K562 (cell line): ENCODE results near the gene CNNM2. TPM values are rescaled to one million over a fixed set of nuclear protein-coding genes. Genes with fewer than 3 reads are reported as not detected.

Source experiments
- CBFA2T2 ChIP-seq: fragments of 450-650 bp; conservative IDR thresholded peaks from 2 replicates; pipeline ENCODE4 v1.6.1; 2017; ENCODE audit warnings: mild to moderate bottlenecking
- CC2D1A ChIP-seq: fragments of 450-650 bp; IDR thresholded peaks from 2 replicates; pipeline ENCODE4 v1.6.1; 2017; ENCODE audit warnings: mild to moderate bottlenecking
- CCNT2 ChIP-seq: IDR thresholded peaks from 2 replicates; pipeline ENCODE4 v1.6.1; 2011; ENCODE audit warnings: borderline replicate concordance, low read depth, mild to moderate bottlenecking, moderate library complexity, mixed read lengths, low read length; ENCODE audit not compliant: insufficient read length; ENCODE audit errors: extremely low read depth
- CTBP1 ChIP-seq: fragments of 450-650 bp; IDR thresholded peaks from 2 replicates; pipeline ENCODE4 v1.6.1; 2016; ENCODE audit warnings: borderline replicate concordance
- CXXC5 ChIP-seq: fragments of 250-450 bp; sonication (Bioruptor Pico); IDR thresholded peaks from 2 replicates; pipeline ENCODE4 v1.8.0; 2022; ENCODE audit warnings: inconsistent platforms, mild to moderate bottlenecking, moderate library complexity
- DIDO1 ChIP-seq: fragments of 450-650 bp; IDR thresholded peaks from 2 replicates; pipeline ENCODE4 v1.6.1; 2016; ENCODE audit warnings: low read depth, missing biosample characterization, missing genetic modification characterization
- FOS ChIP-seq: IDR thresholded peaks from 3 replicates; pipeline ENCODE4 v1.6.1; 2011; ENCODE audit not compliant: insufficient read length; ENCODE audit errors: extremely low read depth
- FOXA1 ChIP-seq: fragments of 450-650 bp; IDR thresholded peaks from 2 replicates; pipeline ENCODE4 v1.6.1; 2016; ENCODE audit warnings: mild to moderate bottlenecking, borderline replicate concordance
- HDAC2 ChIP-seq: fragments of 450-650 bp; IDR thresholded peaks from 2 replicates; pipeline ENCODE4 v1.6.1; 2016; ENCODE audit warnings: mild to moderate bottlenecking
- KDM4B ChIP-seq, 2 experiments: fragments of 450-650 bp in 1 of 2; sonication (generic) in 1 of 2; IDR thresholded peaks; 2 replicates each; pipeline ENCODE4 v1.6.1; 2016 to 2017; ENCODE audit warnings: borderline replicate concordance in 2 of 2, antibody characterized with exemption in 1 of 2, low read depth in 1 of 2, mild to moderate bottlenecking in 1 of 2
- KHSRP ChIP-seq: fragments of 450-650 bp; IDR thresholded peaks from 2 replicates; pipeline ENCODE4 v1.6.1; 2017
- MCM2 ChIP-seq: fragments of 450-650 bp; IDR thresholded peaks from 2 replicates; pipeline ENCODE4 v1.6.1; 2017; ENCODE audit warnings: low read depth, mild to moderate bottlenecking
- MTA1 ChIP-seq: fragments of 450-650 bp; IDR thresholded peaks from 2 replicates; pipeline ENCODE4 v1.6.1; 2017; ENCODE audit warnings: borderline replicate concordance
- NFIC ChIP-seq: fragments of 450-650 bp; IDR thresholded peaks from 2 replicates; pipeline ENCODE4 v1.6.1; 2017; ENCODE audit warnings: mild to moderate bottlenecking, inconsistent platforms
- NR2C2 ChIP-seq, 2 experiments: fragments of 200-800 bp in 1 of 2; sonication (Bioruptor generic) in 1 of 2; sonication (generic) in 1 of 2; formaldehyde crosslinking in 1 of 2; IDR thresholded peaks; 2 replicates each; pipeline versions ENCODE4 v1.6.1 to v1.8.0; 2016 to 2022; ENCODE audit warnings: mild to moderate bottlenecking in 1 of 2, missing compliant biosample characterization in 1 of 2, missing genetic modification characterization in 1 of 2, missing genetic modification reagents in 1 of 2
- PHB2 ChIP-seq: fragments of 450-650 bp; IDR thresholded peaks from 2 replicates; pipeline ENCODE4 v1.6.1; 2017; ENCODE audit warnings: low read depth
- POLR2B ChIP-seq: fragments of 450-650 bp; IDR thresholded peaks from 2 replicates; pipeline ENCODE4 v1.6.1; 2018; ENCODE audit warnings: low read depth; ENCODE audit not compliant: partially characterized antibody
- SMAD4 ChIP-seq: fragments of 250-450 bp; sonication (Bioruptor Pico); conservative IDR thresholded peaks from 2 replicates; pipeline ENCODE4 v1.8.0; 2021; ENCODE audit warnings: inconsistent platforms, mild to moderate bottlenecking, moderate library complexity
- SMARCC2 ChIP-seq: fragments of 450-650 bp; IDR thresholded peaks from 2 replicates; pipeline ENCODE4 v1.6.1; 2017; ENCODE audit warnings: antibody characterized with exemption, moderate library complexity, mild to moderate bottlenecking, low read depth
- SMARCE1 ChIP-seq: fragments of 450-650 bp; IDR thresholded peaks from 2 replicates; pipeline ENCODE4 v1.7.1; 2016; ENCODE audit warnings: mild to moderate bottlenecking
- TAL1 ChIP-seq: fragments of 450-650 bp; IDR thresholded peaks from 2 replicates; pipeline ENCODE4 v1.6.1; 2016; ENCODE audit warnings: mild to moderate bottlenecking
- TOE1 ChIP-seq, 2 experiments: fragments of 450-650 bp in 1 of 2; sonication (generic) in 1 of 2; formaldehyde crosslinking in 1 of 2; IDR thresholded peaks; 2 replicates each; pipeline versions ENCODE4 v1.7.1 to v1.8.0; 2016 to 2022; ENCODE audit warnings: borderline replicate concordance in 2 of 2, mild to moderate bottlenecking in 2 of 2, antibody characterized with exemption in 1 of 2, inconsistent platforms in 1 of 2, low read depth in 1 of 2, missing genetic modification reagents in 1 of 2, moderate library complexity in 1 of 2
- ZKSCAN8 ChIP-seq: fragments of 200-800 bp; sonication (Bioruptor generic); IDR thresholded peaks from 2 replicates; pipeline ENCODE4 v1.6.1; 2016; ENCODE audit warnings: missing genetic modification characterization, missing compliant biosample characterization
- ZNF174 ChIP-seq: fragments of 250-450 bp; sonication (Bioruptor Pico); IDR thresholded peaks from 2 replicates; pipeline ENCODE4 v1.4.0; 2020; ENCODE audit warnings: mild to moderate bottlenecking
- polyA plus RNA-seq, 8 experiments: library from polyadenylated mRNA; depleted of rRNA in 4 of 8; stranded (reverse) in 5 of 8; unstranded in 3 of 8; fragments of >200 nt; fragmentation: Nextera tagmentation in 2 of 8; fragmentation: Illumina TruSeq in 1 of 8; extraction: Ambion mirVana in 2 of 8; extraction: Trizol in 1 of 8; gene quantifications; 2 replicates each; pipeline versions ENCODE4 v1.2.1 to v1.2.3, GENCODE V29; 2011 to 2014; ENCODE audit warnings: inconsistent platforms in 1 of 8, missing spikeins in 1 of 8
- total RNA-seq, 7 experiments: library from RNA; depleted of rRNA in 6 of 7; stranded (reverse); fragments of >200 nt in 6 of 7; fragmentation: Illumina TruSeq in 2 of 7; extraction: Trizol in 2 of 7; gene quantifications; 2 replicates each; pipeline versions ENCODE4 v1.2.1 to v1.2.3, GENCODE V29; 2011 to 2021; ENCODE audit warnings: low replicate concordance in 1 of 7
- TF ChIP-seq, protein P1 (sequence below): sonication (generic); IDR thresholded peaks from 2 replicates; pipeline ENCODE4 v1.6.1; 2016
- TF ChIP-seq, protein P2 (sequence below): fragments of 450-650 bp; formaldehyde crosslinking; IDR thresholded peaks from 2 replicates; pipeline ENCODE4 v1.4.0; 2022; ENCODE audit warnings: missing genetic modification characterization
- TF ChIP-seq, protein P3 (sequence below): fragments of 450-650 bp; IDR thresholded peaks from 2 replicates; pipeline ENCODE4 v1.6.1; 2016; ENCODE audit warnings: missing biosample characterization, missing genetic modification characterization

The CNNM2 gene
- total and polyA plus RNA-seq, 9 of the 15 experiments (the other 6 are each of a cell fraction or from before 2014, with no cell fraction given), result 0.21 to 5.0 (median 1.3) TPM

DNA sequence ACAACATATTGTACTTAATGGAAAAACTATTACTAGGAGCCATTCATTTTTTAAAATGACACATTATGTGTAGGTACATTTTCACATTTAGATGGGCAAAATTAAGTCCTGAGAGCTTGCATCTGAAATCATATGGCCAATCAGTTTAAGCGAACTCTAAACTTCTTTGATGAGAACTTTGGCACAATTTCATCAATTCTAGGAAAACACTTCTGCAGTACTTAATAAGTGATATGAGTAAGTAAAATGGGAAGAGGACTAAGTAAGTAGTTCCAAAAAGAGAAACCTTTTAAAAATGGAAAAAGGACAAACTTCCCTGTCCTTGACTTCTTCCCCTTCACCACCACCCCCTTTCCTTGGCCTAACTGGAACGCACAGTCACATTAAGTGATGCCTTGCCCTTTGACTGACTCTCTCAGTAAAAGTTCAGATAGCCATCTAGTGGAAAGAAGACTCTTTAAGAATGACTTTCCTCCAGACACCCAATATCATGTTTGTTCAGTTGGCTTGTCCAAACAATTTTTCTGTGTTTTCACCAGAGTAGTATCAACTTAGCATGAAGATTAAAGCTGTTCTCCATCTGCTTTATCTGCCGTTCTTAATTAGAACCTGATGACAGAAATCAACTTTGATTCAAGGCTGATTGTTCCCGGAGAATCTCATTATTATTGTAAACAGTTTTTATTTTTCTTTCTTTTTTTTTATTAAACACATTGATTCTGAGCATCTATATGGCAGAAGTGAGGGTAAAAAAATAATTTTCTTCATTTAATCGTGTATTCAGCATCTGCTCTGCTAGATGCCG, 45.1 kb downstream of the CNNM2 start (continued):
- TF ChIP-seq, protein P1, sequence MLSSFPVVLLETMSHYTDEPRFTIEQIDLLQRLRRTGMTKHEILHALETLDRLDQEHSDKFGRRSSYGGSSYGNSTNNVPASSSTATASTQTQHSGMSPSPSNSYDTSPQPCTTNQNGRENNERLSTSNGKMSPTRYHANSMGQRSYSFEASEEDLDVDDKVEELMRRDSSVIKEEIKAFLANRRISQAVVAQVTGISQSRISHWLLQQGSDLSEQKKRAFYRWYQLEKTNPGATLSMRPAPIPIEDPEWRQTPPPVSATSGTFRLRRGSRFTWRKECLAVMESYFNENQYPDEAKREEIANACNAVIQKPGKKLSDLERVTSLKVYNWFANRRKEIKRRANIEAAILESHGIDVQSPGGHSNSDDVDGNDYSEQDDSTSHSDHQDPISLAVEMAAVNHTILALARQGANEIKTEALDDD, result peak; percentile 66
- TF ChIP-seq KHSRP, result 0 out of 2 replicates have a peak, but pooled peaks have one; percentile 34
- no peak for TF ChIP-seq ZKSCAN8 (CRISPR knock-in tag)
- TF ChIP-seq SMAD4, result 0 out of 2 replicates have a peak, but pooled peaks have one; percentile 15
- TF ChIP-seq NFIC, result peak; percentile 43
- TF ChIP-seq CC2D1A, result peak; percentile 52; the same call in 1 of the 2 replicates
- TF ChIP-seq CXXC5 (CRISPR knock-in tag), result 0 out of 2 replicates have a peak, but pooled peaks have one; percentile 29
- peak; percentile 76; the same call in 1 of the 2 replicates for TF ChIP-seq CTBP1
- TF ChIP-seq, protein P2, sequence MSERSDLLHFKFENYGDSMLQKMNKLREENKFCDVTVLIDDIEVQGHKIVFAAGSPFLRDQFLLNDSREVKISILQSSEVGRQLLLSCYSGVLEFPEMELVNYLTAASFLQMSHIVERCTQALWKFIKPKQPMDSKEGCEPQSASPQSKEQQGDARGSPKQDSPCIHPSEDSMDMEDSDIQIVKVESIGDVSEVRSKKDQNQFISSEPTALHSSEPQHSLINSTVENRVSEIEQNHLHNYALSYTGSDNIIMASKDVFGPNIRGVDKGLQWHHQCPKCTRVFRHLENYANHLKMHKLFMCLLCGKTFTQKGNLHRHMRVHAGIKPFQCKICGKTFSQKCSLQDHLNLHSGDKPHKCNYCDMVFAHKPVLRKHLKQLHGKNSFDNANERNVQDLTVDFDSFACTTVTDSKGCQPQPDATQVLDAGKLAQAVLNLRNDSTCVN (CRISPR knock-in tag), result no peak
- peak; percentile 99 for TF ChIP-seq FOXA1
- TF ChIP-seq CBFA2T2, result peak; percentile 80
- peak; percentile 45 for TF ChIP-seq CCNT2
- TF ChIP-seq MTA1, result 0 out of 2 replicates have a peak, but pooled peaks have one; percentile 40
- TF ChIP-seq TOE1 (IDR thresholded peaks at IDR 0.05; ENCODE audit: borderline replicate concordance), result 0 out of 2 replicates have a peak, but pooled peaks have one; percentile 26
- TF ChIP-seq TOE1 (CRISPR knock-in tag; IDR thresholded peaks at IDR 0.05; ENCODE audit: borderline replicate concordance, low read depth), result no peak
- no peak for TF ChIP-seq ZNF174 (CRISPR knock-in tag)
- TF ChIP-seq, protein P3, sequence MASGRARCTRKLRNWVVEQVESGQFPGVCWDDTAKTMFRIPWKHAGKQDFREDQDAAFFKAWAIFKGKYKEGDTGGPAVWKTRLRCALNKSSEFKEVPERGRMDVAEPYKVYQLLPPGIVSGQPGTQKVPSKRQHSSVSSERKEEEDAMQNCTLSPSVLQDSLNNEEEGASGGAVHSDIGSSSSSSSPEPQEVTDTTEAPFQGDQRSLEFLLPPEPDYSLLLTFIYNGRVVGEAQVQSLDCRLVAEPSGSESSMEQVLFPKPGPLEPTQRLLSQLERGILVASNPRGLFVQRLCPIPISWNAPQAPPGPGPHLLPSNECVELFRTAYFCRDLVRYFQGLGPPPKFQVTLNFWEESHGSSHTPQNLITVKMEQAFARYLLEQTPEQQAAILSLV (tag), result no peak
- TF ChIP-seq TAL1, result peak; percentile 90
- no peak for TF ChIP-seq KDM4B (IDR thresholded peaks at IDR 0.05; ENCODE audit: borderline replicate concordance in 2 of 2, low read depth in 1 of 2)
- no peak for TF ChIP-seq MCM2
- no peak for TF ChIP-seq DIDO1
- TF ChIP-seq POLR2B, result no peak
- TF ChIP-seq PHB2, result no peak
- TF ChIP-seq FOS, result no peak
- TF ChIP-seq NR2C2 (CRISPR knock-in tag; IDR thresholded peaks at IDR 0.05), result no peak
- TF ChIP-seq NR2C2 (tag; IDR thresholded peaks at IDR 0.05), result peak; percentile 45; the same call in 1 of the 2 replicates
- peak; percentile 82; the same call in 1 of the 2 replicates for TF ChIP-seq SMARCC2
- peak; percentile 80; the same call in 1 of the 2 replicates for TF ChIP-seq HDAC2
- TF ChIP-seq SMARCE1, result peak; percentile 92
